ELF-1 (cell line): ENCODE results near the gene RGL1.

ENCODE experiments used
- DNase-seq: peaks from one replicate; pipeline ENCODE4 v3.0.0-alpha.2; 2016; ENCODE audit warnings: low read depth, low spot score

The RGL1 gene

DNA sequence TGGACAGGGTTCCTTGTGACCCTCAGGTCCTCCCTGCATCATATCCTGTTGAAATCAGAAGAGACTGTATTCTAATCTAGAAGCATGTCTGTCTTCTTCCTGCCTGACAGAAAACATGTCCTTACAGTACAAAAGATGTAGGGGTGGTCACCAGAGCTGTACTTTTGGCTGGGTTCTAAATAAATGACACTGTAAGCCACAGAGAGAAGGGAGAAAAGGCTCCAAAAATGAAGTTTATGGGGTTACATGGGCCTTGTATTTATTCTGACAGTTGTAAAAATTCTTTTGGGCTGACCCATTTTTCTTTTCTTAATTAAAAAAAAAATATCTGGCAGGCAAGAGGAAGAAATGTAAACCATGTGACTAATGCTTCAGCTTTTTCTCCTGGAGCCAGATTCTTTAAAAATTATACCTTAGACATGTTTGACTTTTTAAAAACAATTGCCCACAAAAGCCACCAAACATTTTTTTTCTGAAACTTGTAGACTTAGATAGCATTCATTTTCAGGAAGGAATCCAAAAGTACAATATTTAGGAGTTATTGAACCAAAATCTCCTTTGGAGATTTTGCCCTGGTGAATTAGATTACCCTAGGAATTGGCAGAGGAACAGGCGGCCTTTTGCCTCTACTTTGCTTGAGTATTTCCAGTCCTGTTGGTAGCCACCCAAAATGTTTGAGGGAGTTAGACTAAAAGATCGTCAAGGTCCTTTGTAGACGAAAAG lies 17.1 kb downstream of the RGL1 start:
- no peak for DNase-seq

DNA sequence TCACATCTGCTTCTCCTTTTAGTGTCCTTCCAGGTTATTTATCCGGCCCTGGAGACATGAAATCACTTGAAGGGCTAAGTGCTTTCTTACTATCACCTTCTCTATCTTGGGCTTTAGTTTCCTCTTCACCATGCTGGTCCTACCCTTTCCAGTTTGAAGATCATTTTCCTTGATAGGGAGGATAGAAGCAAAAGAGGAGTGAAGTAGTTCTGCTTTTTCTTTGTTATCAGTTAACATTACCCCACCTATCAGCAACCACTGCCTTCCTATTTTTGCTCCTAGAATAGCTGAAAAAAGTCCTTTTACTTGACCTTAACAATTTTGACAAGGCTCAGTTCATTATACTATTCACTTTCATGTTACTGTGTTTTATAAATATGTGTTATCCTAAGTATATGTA lies 19.4 kb downstream of the RGL1 start:
- DNase-seq, result no peak

DNA sequence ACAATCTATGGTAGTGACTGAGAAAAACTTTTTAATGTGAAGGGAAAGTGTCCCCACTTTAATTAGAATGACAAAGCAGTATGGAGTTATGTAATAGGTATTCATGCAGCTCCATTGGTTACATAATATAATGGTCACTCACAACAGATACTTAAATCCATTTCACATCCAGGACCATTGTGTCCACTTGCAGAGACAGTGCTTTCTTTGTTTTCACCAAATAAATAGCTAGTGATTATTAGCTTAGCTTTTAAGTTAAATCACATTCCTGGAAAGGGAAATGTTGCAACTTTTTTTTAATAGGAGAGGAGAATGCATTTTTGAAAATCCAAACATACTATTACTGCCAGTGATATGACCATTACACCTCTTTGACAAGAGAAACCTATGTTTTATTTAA lies 22.9 kb downstream of the RGL1 start:
- DNase-seq, result no peak

DNA sequence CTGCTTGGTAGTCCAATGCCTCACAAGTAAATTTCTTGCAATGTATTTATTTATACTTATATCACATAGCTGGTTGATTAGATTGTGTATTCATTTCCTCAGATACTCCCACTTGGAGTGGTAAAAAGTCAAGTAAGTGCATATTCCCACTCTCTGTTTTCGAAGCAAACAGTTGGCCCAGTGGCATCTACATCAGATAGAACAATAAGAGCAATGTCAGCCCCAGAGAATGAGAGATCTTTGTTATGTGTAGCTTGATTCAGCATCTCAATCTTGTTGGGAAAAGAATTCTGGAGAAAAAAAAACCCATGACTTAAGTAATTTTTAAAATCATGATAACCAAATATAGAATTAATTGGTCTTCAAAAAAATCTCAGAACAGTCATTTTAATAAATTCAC lies 25.5 kb downstream of the RGL1 start:
- no peak for DNase-seq

DNA sequence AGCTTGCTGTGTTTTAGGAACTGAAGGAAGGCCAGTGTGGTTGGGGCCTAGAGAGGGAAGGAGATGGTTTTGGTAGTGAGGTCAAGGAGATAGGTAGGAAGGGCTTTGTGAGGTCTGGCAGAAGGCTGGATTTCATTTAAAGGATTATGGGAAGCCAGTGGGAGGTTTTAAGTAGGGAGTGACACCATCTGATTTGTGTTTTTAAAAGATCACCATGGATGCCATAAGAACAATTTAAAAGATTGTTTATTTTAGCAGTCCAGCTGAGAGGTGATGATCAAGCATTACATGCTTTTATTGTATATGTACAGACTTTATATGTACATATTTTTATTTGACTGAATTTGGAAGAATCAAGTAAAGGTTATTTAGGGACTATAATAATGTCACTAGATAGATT lies 26.4 kb downstream of the RGL1 start:
- DNase-seq, result no peak

DNA sequence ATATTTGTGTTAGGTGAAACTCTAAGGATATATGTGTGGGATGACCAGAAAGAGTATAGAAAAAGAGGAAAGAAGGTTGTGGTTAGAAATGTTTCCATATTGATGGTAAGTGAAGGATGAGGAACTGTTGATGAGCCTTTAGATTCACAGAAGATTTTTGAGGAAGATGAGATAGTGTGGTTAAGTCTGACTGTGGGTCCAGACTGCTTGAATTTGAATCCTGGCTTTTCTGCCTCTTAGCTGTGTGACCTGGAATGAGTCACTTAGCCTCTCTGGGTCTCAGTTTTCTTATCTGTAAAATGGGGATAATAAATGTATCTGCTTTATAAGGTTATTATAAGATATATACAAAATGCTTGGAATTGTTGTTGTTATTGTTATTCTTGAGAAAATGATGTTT lies 27.5 kb downstream of the RGL1 start:
- no peak for DNase-seq

DNA sequence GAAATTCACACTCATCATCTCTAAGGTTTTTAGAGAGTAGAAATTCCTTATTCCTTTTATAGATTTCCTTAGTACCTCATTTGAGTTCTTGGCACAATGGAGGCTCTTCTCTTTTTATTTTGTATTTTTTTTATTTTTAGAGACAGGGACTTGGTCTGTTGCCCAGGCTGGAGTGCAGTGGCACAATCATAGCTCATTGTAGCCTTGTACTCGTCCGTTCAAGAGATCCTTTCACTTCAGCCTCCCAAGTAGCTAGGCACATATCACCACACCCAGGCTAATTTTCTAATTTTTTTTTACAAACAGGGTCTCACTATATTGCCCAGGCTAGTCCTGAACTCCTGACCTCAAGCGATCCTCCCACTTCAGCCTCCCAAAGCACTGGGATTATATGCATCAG lies 29.6 kb downstream of the RGL1 start:
- no peak for DNase-seq

DNA sequence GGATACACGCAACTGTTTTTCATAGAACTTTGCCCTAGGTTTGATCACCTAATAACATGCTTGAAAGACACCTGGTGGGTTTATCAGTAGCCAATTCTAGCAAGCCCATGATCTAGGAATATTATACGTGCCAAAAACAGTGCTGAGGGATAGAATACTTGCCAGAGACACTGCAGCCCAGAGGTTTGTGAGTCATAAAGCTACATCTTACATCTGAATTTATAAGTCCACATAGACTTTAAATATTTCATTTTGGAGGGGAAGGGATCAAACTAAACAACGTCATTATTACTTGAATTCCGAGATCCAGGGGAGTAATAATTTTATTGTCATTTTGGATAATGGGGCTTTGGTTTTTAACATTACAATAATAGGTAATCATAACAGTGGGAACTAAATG lies 31.7 kb downstream of the RGL1 start:
- no peak for DNase-seq

DNA sequence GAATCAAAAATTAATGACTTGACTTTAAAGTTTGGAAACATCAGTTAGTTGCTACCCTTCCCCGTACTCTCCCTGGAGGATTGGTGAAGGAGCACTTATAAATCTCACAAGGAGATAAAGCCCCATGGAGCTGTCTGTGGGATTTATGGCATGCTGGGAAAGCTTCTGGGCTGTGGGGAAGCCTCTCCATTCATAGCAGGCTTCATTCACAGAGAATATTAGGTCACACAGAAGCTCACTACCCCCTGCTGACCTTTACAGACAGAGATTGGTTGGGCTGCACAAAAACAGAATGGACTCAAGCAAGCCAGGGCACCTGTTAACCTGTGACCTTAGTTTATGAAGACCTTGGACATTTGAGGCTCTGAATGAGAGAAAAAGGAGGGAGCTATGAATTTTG lies 32.1 kb downstream of the RGL1 start:
- DNase-seq, result peak; percentile 41

DNA sequence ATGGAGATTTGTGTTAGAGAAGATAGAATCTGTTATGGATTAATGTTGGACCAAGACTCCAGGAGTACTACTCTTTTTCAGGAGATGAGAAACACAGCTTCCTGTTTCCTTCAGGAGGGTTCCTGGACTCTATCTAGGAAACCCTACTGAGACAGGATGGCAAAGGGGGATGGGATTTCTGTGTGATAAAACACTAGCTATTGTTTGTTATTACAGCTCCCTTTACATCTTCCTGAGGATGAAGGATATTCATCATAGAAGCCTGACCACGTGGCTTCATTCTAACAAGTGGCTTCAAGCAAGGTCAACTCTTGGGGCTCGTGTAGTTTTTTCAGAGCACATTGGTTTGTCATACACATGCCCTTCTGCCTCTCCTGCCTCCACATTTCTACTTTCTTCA lies 33.3 kb downstream of the RGL1 start:
- DNase-seq, result no peak

DNA sequence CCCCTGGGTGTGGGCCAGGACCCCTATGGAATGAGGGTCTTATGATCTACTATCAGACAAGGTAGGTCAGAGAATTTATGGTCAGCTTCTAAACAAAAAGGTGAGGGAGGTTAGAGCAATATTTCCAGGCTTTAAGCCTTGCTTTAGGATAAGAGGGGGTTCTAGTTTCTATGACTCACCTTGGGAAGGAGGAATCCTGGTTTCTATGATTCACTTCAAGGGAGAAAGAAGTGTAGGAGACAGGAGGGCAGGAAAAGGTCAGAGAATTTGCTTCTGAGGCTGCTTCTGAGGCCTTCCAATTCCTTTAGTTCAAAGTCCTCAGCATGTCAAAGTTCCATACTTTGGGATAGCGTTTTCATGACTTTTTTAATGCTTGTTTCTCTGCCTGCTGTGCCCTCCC lies 35.2 kb downstream of the RGL1 start:
- no peak for DNase-seq

DNA sequence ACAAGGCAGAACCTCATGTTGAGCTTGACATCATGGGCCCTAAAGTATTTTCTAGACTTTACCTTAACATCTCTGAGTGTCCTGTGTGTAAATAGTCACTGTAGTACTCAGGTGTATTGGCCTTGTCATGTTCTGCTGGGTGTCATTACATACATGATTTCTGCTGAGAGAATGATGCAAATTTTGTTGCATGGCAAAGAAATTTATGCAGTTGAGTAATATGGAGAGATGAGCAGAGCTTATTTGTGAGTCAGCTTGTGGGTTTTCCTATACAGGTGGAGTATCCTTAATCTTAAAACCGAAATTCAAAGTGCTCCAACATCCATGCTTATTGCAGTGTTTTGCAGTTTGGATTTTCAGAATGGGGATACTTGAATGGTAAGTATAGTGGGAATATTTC lies 36.6 kb downstream of the RGL1 start:
- DNase-seq, result no peak

DNA sequence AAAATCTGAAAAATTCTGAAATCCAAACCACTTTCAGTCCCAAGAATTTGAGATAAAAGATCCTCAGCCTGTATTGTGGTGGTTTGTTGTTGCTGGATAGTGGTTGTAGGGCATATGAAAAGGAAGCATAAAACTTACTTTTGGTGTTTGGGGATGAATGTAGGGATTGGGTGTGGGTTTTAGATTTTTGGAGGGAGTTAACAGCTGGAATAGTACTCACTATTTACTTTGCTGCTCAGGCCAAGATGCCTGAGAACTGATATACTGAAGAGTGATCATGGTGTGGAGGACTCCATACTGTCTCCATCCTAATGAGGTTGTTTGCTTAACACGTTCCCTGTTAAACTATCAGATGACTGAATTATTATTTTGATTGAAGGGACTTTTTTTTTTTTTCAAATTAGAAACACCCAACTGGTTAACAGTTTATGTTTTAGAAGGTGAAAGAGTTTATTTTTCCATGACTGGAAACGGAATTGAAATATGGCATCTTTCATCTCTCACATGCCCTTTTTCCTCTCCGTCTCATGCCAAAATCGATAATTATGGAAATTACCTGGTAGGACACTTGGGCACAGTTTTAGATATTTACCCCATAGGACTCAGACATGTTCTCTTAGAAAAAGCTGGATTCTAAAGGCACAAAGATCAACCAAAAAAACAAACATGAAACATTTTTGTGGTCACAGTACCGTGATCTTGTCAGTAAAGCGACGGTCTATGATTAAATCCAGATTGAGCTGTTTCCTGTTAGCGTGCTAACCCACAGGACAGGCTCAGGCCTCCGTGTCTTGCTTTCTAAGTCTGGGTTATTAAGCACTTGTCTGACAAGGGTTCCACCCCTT lies 37.3 kb downstream of the RGL1 start:
- no peak for DNase-seq

DNA sequence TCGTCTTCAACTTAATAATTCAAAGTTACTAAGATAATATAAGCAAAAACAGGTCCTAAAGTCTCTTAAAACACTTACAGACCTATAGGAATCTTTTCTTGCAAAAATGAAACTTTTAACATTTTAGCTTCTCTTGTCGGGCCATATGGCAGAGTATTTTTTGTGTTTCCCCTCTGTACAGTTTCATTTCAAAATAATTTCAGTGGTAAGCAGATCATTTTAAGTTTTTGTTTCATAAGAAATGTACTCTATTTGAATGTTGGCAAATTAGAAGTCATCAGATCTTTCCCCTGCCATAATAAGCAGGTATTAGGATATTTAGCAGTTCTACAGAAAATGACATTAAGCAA lies 37.9 kb downstream of the RGL1 start:
- no peak for DNase-seq

DNA sequence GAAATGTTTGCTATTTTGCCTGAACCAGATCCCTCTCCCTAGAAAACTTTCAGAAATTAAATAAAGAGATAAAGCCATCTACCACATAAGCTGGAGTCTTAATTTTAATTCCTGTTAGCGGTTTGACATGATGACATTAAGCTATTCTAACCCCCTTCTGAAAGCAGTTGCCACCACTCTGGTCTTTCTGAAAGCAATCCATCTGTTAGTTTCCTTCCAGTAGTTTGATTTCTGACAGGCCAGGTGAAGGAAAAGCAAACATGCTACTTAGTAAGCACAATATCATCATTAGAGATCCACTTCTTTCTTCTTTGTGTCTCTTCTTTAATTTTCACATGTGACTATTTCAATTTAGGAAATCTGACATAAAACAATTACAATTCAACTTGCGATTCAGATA lies 39.9 kb downstream of the RGL1 start:
- DNase-seq, result no peak

DNA sequence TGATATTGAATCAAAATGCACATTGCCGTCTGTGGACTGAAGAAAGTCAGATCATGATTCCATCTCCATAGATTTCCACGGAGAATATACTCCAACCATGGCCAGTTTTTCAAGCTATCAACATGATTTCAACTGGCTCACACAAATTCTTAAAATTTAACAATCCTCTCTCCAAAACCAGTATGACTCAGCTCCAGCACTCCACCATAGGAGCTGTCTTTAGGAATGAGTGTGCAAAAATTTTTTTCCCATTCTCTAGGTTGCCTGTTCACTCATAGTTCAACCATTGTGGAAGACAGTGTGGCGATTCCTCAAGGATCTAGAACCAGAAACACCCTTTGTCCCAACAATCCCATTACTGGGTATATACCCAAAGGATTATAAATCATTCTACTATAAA lies 40.8 kb downstream of the RGL1 start:
- DNase-seq, result no peak

DNA sequence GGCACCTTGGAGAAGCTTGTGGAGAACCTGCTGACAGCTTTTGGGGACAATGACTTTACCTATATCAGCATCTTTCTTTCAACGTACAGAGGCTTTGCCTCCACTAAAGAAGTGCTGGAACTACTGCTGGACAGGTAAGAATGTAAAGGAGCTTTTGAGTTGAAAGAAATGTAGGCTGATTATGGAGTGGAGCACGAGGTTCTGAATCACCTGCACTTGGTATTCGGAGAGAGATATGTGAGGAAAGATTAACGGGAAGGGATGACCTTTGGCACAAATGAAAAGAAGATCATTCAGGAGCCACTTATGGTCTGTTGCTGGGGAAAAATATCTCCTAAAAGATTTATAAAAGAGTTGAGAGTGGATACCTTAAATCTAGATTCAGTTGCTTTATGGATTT lies 42.7 kb downstream of the RGL1 start:
- DNase-seq, result no peak

DNA sequence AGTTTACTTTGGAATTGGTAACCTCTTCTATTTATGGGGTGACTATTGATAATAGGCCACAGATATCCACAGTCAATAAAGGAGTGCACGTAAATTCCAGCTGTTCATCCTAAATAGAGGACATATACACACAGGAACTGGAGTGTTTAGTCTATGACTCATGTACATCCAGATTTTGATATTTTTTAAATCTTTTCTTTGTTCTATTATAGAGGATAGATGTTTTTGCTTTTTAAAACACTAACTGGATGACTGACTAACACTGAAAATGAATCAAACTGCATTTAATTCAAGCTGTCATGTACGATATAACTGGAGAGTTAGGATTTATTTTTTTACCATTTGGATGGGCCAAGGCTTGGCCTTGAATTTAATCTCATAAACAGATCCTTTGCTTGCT lies 45.9 kb downstream of the RGL1 start:
- no peak for DNase-seq

DNA sequence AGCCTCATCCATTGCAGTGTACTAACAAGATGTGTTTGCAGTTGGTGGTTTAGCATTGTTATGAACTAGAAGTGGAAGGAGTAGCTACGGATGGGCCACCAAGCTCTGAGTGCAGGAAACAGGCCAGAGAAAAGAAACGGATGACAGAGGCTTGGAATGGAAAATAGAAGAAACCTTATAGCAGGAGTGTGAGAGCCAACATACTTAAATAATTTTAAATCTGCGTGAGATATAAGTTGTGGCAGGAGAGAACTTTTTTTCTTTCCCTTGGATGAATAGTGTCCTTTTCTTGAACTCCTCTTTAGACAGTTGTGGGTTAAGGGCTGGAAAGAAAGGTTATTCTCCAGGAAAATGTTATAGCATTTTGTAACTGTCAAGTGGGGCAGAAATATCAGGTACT lies 54.2 kb downstream of the RGL1 start:
- DNase-seq, result no peak

DNA sequence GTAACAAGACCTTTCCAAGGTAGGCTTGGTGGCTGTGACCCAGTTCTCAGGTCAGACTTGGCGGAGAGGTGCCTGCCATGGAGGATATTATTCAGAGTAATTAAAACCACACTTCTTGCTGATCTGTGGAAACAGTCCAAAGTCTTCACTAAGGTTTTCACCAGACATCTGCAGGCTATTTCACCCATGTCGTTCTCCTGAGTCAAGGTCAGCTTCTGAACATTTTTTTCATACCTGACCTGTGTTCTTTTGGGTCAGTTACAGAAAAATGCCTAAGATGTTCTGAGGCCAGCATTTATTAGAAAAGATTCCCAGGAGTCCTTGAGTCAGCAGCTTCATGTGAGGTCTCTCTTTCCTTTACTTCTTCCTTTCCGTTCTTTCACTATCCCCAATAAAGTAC lies 54.9 kb downstream of the RGL1 start:
- DNase-seq, result no peak

DNA sequence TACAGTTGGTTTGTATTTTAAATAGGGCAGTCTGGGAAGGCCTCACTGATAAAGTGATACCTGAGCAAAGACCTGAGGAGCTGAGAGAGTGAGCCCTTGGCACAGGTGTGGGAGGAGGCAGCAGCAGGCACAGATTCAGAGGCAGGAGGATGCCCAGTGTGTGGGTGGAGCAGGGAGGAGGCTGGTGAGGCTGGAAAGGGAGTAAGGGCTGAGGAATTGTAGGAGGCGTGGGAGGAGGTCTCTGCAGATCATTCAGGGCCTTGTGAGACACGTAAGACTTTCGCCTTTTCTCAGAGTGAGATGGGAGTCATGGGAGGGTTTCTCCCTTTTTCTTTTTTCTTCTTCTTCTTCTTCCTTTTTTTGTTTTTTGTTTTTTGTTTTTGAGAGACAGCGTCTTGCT lies 58.0 kb downstream of the RGL1 start:
- DNase-seq, result no peak

DNA sequence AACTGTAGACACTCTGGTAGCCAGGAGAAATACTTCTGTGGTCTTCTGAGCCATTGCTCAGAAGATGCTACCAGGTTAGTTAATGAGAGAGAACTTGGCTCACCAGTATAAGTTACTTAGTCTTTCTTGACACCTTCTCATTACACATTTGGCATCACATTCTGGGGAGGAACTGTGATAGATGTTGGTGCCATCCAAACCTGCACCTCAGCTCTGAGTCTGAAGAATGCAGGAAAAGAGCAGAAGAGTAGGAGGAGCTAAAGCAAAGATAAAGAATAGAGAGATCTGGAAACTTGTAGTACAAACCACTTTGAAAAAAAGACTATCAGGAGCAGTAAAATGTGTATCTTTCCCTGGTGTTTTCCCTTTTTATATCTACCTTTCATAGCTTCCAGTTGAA lies 58.9 kb downstream of the RGL1 start:
- no peak for DNase-seq

DNA sequence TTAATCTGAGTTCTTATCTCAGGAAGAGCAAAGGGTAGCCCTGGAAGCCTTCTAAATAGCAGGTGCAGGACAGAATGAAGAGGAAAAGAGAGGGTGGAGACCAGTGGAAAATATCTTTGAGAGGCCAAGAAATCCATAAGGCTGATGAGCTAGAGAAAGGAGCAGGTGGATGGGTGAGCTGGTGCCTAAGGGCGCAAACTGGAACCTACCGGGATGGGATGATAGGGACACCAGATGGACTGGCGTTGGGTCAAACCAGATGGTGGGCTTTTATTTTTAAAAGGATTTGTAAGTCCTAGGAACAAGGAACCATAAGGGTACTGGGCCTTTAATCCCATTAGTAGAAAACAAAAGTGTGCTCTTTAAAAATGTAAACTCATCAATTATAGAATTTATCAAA lies 59.7 kb downstream of the RGL1 start:
- DNase-seq, result no peak

DNA sequence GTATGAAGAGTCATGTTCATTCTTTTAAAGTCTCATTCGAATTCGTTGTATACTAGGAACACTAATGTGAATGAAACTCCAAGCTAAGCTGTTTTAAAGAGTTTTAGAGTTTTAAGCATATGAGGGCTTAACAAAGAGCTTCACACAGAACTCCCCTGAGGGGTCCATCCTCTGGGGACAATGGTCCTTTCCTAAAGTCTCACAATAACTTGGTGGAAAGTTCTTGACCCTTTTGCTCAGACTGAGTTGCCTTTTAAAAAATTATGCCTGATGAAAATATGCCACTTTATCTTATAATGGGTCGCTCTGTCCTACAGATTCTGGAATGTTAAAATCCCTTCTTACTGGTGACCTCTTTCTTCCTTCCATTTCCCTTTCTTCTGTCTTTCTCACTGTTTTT lies 64.3 kb downstream of the RGL1 start:
- DNase-seq, result no peak
